GM19239 (cell line): ENCODE measurements around the gene PARN.

Source experiments
- DNase-seq: peaks from one replicate; pipeline ENCODE4 v3.0.0; 2011; ENCODE audit warnings: low spot score; ENCODE audit not compliant: insufficient read length
- FAIRE-seq: peaks from 2 replicates; lab custom pipeline; 2011; peaks lifted over from hg19 to GRCh38; lab: Jason Lieb, UNC

Gene PARN

DNA sequence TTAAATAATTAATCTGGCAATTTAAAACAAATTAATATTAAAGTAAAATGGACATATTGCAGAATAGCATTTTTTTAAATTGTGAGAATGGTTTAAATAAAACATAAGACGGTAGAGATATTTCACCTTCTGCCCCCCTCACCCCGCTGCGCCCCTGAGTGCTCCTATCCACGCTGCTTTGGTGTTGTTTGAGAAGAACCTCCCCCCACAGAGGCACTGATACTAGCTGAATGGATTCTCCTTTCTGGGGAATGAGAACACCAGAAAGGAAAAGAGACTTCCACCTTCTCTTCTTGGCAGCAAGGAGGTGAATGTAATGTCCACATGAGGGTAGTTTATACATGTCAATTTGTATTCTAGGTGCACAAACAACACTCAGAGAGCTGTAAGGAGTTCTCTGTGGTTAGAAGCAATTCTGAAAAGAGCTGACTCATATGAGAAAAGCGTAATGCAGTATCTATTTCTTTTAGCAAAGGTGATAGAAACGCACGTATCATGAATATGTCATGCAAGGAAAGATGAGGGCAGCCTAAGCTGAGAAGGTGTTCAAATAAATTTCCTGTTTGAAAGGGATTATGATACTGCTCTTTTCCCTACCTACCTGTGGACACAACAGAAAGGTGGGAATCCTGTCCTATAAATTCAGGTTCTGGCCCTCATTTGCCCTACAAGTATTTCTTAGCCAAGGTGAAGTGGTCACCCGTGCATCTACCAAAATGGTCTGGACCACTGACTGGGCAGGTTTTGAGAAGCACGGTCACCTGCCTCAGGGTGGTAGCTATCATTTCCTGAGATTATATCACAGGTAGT is 126.9 kb downstream of the PARN start:
- FAIRE-seq (peak; percentile 82), DNase-seq (peak; percentile 17)

DNA sequence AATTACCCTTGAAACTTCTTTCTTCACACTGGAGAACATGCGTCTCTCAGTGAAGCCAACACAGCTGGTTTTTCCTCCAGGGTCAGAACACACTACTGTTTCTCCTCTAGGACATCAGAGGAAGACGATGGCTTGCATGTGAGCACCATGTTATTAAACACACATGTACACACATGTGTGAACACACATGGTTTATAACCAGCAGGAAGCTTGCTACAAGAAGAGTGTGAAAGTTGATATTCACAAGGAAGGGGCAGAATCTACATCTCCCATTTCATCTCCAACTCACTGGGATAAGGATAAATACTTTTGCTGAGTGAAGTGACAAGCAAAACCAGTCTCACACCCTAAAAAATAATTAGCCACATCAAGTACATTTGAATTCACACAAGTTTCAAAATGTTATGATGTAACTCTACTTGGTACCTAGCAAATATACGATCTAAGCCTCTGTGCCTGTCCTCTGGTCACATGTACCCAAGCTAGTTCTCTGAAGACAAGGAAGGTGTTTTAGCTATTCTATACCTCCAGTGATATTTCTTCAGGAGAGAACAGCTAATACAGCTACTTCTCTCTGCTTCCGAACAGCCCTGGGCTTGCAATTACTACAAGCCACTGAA is 127.7 kb downstream of the PARN start:
- FAIRE-seq (peak; percentile 44), DNase-seq (no peak)

DNA sequence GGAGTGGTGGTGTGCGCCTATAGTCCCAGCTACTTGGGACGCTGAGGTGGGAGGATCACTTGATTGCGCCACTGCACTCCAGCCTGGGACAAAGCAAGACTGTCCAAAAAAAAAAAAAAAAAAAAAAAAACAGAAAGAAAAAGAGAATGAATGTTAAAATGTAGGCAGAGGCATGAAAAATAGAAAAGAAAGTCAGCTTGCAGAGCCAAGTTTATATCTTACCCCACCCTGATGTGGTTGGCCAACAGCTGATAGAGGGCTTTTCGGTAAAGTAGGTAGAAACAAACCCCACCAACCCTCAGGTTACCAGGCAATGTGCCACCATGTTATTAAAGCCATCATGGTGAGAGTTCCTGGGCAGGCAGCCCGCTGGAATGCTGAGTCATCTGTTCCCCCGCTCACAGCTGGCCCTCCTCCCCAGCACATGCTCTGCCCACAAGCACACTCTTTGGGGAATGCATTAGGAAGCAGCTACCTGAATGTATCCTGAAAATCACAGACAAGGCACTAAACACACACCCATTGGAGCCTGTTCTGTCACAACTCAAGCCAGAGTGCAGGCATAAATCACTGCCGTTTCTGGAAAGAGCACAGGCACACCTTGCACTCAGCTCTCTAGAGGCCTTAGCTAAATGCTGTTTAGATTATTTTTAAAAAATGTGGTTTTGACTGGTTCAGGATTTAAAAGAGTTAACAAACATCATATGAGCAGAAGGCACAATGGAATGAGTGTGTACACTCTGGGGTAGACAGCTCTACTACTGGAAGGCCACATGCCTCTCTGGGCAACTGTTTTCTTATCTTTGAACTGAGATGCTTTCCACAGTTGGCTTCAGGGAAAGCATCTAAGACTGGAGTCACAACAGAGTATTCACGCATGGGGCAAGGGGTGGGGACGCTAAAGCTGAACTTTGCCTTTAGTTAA is 128.5 kb downstream of the PARN start:
- FAIRE-seq: peak; percentile 11
- no peak for DNase-seq

DNA sequence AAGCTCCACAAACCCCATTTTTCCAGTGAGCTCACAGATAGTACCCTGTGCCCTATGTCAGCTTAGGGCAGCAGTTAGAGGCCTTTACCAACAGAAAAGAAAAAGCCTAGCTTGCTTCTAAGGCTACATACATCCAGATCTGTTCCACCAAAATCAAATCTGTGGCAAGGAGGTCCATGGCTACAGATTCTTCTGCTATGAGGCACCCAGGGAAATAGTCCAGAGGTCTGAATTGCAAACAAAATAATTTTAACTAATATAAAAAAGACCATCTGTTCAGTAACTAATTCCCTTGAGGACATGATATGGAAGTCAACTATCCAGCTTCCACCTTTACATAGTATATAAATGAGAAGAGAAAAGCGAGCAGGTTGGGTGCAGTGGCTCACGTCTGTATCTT is 129.3 kb downstream of the PARN start:
- DNase-seq (no peak), FAIRE-seq (no peak)

DNA sequence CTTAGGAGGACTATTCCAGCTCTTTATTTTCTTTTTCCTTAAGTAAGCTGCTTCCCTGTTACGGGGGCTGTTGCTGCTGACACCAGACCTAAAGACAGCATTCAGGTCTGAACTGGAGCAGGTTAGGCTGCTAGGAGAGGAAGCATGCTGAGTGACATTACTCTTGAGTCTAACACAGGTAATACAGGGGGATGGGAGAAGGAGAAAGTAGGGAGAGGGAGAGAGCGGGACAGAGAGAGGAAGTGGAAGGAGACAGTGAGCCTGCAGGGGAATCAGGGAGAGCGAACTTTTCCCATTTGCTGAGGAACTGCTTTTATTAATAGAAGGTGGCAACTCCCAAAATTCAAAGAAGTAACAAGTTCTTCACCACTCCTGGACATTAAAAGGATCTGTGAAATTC is 130.9 kb downstream of the PARN start:
- FAIRE-seq (no peak), DNase-seq (no peak)

DNA sequence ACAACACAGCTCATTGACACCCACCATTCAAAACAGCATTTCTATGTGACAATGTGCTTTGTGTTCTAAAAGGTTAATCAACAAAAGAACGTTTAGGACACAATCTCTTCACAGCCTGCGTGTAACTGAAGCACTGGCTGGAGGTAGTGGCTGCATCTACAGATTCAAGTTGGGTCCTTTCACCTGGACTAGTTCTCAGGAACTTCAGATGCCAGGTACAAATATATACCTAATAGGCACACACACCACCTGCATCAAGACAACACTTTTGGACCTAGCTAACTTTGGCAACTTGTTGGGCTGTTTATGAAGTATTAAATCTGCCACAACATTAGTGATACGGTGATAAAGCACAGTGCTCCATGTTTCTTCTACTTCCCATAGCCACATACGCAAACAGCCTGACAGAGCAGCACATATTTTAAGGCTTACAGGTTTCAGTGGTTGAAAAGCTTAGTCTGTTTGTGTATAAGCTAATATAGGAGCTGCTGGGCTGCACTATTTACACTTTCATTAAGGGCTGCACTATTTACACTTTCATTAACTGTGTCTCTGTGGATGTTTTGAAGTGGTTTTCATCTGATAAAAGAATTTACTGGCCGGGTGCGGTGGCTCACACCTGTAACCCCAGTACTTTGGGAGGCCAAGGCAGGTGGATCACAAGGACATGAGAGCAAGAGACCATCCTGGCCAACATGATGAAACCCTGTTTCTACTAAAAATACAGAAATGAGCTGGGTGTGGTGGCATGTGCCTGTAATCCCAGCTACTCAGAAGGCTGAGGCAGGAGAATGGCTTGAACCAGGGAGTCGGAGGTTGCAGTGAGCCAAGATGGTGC is 132.6 kb downstream of the PARN start:
- no peak for DNase-seq
- FAIRE-seq: no peak

DNA sequence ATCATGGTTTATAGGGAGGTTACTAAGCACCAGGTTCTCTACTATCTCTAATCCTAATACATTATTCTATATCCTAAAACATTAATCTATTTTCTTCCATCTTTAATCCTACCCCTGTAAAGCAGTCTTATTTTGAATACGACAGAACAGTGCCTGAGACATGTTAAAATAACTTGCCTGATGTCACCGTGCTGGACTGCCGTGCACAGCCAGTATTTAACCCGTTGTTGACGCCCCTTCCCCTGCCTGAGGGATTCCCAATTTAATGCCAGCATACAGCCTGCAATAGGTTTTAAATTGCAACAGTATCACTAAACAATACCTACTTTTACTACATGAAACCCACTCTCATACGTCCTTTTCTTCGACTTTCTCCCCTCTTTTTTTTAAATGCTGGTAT is 133.3 kb downstream of the PARN start:
- DNase-seq: no peak
- no peak for FAIRE-seq

DNA sequence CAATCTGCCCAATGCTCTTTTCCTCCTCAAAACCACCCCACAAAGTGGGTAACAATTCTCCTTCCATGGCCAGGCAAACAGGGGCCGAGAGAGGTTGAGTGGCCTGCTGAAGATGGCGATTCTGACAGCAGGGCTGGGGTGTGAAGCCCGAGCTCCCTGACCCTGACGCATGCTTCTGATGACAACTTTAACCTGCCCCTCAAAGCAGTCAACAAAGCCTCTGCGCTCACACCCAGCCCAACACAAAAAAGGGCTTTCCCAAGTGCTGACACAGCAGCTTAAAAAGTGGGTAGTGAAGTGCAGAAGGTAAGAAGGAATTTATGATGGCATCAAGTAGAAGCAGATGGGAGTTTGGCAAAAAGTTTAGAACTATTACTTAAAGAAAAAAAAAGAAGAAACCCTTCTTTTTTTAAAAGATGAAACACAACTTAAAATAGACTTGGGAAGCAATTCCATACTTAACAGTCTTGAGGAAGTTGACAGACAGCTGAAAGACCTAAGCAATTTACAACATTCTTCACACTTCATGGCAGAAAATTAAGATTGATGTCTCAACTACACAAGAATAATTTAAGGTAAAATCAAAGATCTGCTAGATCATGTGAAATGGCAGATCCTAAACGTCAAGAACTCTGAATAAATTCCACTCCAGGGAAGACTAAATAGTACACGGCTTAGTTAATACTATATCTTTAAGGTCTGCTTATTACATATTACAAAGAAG is 133.9 kb downstream of the PARN start:
- no peak for FAIRE-seq
- DNase-seq: no peak

DNA sequence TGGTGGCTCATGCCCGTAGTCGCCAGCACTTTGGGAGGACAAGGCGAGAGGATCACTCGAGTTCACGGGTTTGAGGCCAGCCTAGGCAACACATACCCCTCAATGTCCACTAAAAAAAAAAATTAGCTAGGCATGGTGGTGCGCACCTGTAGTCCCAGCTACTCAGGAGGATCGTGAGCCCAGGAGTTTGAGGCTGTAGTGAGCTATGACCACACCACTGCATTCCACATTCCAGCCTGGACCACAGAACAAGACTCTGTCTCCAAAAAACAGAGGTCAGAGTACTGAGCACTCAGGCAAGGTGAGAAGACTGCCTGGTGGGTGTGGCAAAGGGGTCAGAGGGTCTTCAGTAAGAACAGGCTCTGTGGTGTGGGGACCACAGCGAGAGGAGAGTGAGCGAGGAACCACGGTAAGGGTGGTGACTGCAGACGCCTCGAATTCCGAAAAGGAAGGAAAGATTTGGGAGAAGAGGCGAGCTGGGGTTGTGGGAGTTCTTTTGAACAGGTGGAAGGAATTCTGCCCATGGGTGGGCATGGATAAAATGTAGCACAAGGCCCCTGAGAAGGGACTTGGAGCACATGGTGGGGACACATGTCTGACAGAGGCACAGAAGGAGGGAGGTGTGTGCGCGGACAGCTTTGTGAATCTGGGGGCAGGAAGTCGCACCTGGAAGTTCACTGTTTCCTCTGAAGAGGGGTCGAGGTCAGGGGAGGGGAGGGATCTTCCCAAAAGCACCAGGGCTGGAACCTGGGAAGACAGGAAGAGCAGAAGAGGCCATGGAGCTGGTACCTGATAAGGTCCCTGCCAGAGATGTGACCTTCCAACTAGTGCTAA is 134.6 kb downstream of the PARN start:
- no peak for DNase-seq
- no peak for FAIRE-seq

DNA sequence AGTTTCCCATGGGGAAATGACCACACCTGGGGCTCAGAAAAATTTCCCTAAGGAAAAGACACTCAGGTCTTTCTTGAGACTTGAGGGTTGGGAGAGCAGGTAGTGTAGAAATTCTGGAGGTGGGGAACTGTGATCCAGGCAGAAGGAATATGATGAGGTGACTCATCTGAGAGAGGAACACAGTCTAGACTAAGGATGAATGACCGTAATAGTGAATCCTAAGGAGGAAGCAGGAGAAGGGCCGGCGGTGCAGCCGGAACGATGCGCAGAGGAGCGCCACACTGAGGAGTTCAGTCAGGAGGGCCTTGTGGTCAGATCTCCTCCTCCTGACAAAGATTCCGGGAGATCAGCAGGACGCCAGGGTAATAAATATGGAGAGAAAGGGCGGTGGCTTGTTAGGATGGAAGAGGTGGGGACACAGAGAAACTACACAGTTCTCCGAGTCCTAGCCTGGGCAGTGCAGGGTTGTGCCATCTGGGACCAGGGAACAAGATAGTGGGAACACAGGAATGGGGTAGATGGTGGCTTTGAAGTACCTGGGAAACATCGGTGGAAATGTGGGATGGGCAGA is 135.6 kb downstream of the PARN start:
- FAIRE-seq: no peak

DNA sequence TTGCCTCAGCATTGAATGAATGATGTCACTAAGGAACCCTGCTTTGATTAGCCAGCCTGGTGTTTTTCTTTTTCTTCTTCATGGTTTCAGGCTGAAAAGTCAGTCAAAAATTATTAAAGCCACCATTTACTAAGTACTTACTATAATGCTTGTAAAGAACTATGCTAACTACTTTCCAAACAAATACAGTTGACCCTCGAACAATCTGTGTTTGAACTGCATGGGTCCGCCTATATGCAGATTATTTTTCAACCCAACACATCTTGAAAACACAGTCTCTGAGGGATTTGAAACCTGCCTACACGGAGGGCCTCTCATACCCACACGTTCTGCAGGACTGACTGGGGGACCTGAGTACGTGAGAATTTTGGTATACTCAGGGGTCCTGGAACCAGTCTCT is 136.3 kb downstream of the PARN start:
- DNase-seq: no peak
- no peak for FAIRE-seq

More for the DNA sequence above, 135.6 kb downstream of the PARN start:
- DNase-seq: no peak

DNA sequence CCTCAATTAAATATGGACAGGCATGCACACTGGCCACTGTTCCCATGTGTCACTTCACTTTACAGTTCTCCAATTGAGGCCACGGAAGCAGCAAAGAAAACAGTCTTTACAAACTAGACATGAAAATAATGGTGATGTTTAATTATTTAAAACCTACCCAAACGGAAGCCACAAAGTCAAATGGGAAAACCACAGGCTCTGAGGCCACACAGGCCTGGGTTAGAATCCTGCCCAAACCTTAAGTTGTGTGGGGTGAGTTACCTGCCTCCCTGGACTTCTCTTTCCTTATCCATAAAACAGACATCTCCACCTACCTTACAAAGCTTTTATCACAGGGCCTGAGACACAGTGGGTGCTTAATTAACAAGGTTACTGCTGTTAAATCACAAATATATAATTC is 137.4 kb downstream of the PARN start:
- FAIRE-seq (no peak), DNase-seq (no peak)

DNA sequence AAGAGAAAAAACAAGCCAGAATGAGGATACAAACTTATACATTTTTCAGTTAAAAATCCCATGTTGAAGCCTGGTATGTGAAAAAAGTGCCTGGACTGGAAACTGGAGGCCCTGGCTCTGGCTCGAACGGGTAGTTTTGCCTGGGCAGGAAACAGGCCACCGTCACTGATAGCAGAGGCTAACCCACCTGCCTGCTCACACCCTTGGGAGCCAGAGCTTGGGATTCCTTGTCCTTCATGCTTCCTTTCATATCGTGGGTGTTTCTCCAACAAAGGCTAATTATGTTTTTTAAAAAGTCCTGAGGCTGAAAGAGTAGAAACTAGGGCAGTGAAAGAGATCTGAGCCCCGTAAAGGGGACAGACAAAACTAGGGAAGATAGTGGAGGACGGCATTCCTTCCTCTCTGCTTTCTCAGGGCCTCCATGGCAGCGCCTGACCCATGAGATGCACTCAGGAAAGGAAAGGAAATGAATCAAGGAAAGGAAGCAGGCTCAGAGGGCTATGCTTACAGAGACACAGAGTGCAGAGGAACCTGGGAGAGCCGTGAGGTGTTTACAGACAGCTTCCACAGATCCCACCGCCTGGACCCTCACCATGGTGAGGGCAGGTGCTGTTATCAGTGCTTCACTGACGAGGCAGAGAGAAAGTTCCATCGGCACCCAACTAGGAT is 138.1 kb downstream of the PARN start:
- no peak for DNase-seq
- no peak for FAIRE-seq

DNA sequence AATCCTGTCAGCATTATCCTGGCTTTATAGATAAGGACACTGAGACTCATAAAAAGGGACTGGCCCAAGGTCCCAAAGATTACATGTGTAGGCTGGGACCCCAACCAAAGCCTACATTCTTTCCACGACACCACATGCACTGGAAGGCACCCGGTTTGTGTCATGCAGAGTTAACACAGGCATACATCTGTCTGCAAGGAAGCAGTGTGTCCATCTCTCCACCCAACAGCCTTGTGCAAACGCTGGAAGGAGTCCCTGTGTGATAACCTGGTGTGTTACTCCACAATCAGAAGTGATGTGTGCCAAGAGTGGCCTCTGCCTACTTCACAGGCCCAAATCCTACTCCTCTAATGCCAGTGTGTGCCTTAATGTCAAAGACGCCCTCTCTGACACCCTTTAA is 139.8 kb downstream of the PARN start:
- FAIRE-seq (no peak), DNase-seq (no peak)

DNA sequence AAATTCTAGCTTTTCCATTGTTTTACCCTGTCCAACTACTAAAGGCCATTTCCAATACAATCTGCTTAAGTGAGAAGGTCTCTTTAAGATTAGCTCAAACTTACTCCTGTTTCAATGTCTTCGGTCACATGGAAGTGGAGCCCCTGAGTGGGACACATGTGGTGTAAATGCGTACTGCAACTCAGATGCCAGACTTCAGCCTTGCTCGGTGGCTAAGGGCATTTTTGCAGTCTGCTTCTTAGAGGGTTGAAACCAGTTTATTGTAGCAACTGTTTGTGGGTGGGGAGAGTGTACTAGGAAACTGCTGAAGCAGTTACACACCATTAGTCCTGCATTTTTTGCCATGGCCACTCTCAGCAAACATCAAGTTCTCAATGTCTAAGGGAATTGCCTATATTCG is 140.6 kb downstream of the PARN start:
- DNase-seq: no peak

DNA sequence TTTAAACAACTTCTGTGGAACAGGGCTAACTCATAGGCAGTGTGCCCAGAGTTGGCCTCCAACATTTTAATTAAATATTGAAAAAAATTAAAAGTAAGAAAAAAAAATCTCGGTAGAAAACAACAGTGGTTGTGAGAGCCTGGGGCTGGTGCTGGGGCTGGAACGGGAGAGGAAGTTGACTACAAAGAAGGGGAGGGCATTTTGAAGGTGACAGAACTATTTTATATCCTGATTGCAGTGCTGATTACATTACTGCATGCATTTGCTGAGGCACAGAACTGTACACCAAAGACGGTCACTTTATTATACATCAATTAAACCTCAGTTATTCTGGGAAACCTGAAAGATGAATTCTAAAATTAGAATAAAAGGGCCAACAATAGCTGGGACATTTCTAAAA is 142.5 kb downstream of the PARN start:
- DNase-seq (no peak), FAIRE-seq (no peak)

More for the DNA sequence above, 140.6 kb downstream of the PARN start:
- no peak for FAIRE-seq

DNA sequence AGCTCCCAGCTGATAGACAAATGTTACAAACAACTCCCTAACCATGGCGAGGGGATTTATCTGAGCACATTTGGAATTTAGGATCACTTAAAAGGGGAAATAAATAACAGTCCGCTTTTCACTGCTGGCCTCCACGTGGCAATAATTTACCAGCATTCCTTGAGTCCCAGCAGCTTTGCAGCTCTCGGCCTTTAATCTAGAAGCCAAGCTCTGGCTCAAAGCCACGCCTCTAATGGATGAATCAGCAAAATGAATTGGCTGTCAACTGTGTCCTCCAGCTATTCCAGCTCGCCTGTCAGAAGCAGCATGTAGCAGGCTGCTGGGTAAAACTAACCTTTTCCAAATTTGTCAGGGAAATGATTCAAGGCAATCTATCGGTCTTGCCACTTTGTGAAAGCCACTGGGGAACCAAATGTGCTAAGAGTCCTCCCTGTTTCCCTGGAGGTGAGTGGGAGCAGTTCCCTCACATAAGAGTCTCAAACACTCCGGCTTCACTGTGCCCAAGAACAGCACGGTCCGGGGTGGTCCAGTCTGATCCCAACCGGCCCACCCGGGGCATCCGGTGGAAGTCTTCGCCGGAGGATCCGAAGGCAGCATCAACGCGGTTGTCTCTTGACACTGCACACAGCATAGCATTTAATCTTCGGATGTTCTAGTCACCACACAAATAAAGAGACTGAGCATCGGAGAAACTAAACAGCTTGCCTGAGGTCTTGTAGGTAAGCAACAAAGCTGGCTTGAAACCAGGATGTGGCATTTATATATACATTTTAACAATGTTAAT is 143.3 kb downstream of the PARN start:
- FAIRE-seq (peak; percentile 93), DNase-seq (no peak)
